ENCODE results near the gene UGT1A6.

Gene UGT1A6

DNA sequence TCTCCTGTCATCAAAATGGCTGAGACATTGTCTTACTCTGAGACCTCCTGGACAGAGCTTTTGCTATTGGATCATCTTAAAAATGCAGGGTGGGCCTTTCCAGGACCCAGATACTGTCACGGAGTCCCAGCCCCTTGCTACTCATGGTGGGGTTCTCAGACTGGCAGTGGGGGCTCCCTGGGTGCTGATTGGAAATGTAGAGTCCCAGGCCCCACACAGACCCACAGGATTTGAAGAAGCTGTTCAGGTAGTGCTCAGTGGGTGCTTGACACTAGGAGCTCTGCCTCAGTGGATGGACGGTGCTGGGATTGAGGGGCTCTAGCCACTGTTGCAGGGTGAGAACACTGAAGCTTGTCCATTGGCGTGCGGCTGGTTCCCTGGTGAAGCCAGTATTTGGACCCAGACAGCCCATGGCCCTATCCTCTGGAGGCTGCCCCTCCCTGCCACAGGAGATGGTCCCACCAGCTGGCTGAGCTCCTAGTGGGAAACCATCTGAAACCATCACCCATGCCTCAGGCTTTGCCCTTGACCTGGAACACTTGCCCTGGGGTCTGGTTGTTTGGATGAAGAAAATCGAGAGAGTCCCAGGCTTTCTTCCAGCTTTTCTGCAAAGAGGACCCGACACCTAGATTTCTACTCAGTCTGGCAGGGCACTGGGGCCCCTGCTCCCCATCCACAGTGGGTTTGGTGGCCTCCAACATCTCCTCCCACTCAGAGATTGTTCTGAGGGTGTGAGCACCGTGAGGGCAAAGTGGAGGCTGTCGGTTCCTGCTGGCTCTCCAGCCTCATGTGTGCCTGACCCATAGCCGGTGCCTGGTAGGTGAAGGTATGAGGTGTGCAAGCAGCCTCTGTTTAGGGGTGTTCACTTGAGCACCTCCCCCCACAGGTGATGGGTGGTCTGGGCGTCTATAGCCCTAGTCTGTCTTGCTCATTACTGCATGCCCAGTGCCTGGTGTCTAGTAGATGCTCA lies 115.6 kb downstream of the UGT1A6 start:
- Mint-ChIP-seq H3K4me1 (no peaks in the 10 kb centered on the region), H3K27ac (no peak overlapping the region), H3K4me3 (no peak overlapping the region), H3K9me3 (no peaks in the 10 kb centered on the region), H3K36me3 (no peaks in the 10 kb centered on the region), H3K27me3 (peaks cover 1% of the 10 kb centered on the region)

GRCh38 chr2:233810385-233810784 lies 117.7 kb downstream of the UGT1A6 start:
- Mint-ChIP-seq H3K9me3 (no peaks in the 10 kb centered on the region), H3K4me3 (no peak overlapping the region), H3K4me1 (no peaks in the 10 kb centered on the region), H3K27ac (no peak overlapping the region), H3K36me3 (no peaks in the 10 kb centered on the region), H3K27me3 (peaks cover 1% of the 10 kb centered on the region)

- H3K4me3 Mint-ChIP-seq, result no peak overlapping the region
- no peaks in the 10 kb centered on the region for H3K4me1 Mint-ChIP-seq
- no peaks in the 10 kb centered on the region for H3K36me3 Mint-ChIP-seq
- no peaks in the 10 kb centered on the region for H3K9me3 Mint-ChIP-seq
- no peak overlapping the region for H3K27ac Mint-ChIP-seq
- H3K27me3 Mint-ChIP-seq, result peaks cover 1% of the 10 kb centered on the region
These were observed 118.4 kb downstream of the UGT1A6 start for GRCh38 chr2:233811087-233811486.

- H3K27me3 Mint-ChIP-seq, result peaks cover 1% of the 10 kb centered on the region
- no peaks in the 10 kb centered on the region for H3K4me1 Mint-ChIP-seq
- no peak overlapping the region for H3K27ac Mint-ChIP-seq
- no peaks in the 10 kb centered on the region for H3K36me3 Mint-ChIP-seq
- H3K9me3 Mint-ChIP-seq, result no peaks in the 10 kb centered on the region
- no peak overlapping the region for H3K4me3 Mint-ChIP-seq
These were observed 119.0 kb downstream of the UGT1A6 start for GRCh38 chr2:233811732-233812131.

- Mint-ChIP-seq H3K36me3 (no peaks in the 10 kb centered on the region), H3K9me3 (no peaks in the 10 kb centered on the region), H3K4me1 (no peaks in the 10 kb centered on the region), H3K27ac (no peak overlapping the region), H3K27me3 (peaks cover 1% of the 10 kb centered on the region), H3K4me3 (no peak overlapping the region)
These were observed 120.8 kb downstream of the UGT1A6 start for GRCh38 chr2:233813236-233814055.

GRCh38 chr2:233814056-233814835 lies 121.6 kb downstream of the UGT1A6 start:
- no peaks in the 10 kb centered on the region for H3K9me3 Mint-ChIP-seq
- H3K27ac Mint-ChIP-seq, result no peak overlapping the region
- H3K4me3 Mint-ChIP-seq, result no peak overlapping the region
- H3K27me3 Mint-ChIP-seq, result peaks cover 1% of the 10 kb centered on the region
- no peaks in the 10 kb centered on the region for H3K36me3 Mint-ChIP-seq
- H3K4me1 Mint-ChIP-seq, result no peaks in the 10 kb centered on the region

DNA sequence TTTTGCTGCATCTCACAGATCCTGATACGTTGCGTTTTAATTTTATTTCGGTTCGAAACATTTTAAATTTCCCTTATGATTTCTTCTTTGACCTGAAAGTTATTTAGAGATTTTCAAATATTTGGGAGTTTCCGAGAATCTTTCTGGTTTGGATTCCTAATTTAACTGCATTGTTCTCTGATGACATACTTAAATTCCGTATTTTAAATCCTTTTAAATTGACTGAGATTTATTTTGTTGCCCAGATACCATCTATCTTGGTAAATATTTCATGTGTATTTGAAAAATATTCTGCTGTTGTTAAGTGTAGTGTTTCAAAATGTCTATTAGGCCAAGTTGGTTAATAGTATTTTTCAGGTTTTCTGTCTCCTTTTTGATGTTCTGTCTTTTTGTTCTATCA lies 123.2 kb downstream of the UGT1A6 start:
- H3K4me3 Mint-ChIP-seq, result no peak overlapping the region
- H3K27me3 Mint-ChIP-seq, result no peaks in the 10 kb centered on the region
- no peaks in the 10 kb centered on the region for H3K36me3 Mint-ChIP-seq
- H3K4me1 Mint-ChIP-seq, result no peaks in the 10 kb centered on the region
- no peaks in the 10 kb centered on the region for H3K9me3 Mint-ChIP-seq
- H3K27ac Mint-ChIP-seq, result no peak overlapping the region

- H3K27me3 Mint-ChIP-seq, result no peaks in the 10 kb centered on the region
- no peak overlapping the region for H3K27ac Mint-ChIP-seq
- H3K36me3 Mint-ChIP-seq, result no peaks in the 10 kb centered on the region
- H3K9me3 Mint-ChIP-seq, result no peaks in the 10 kb centered on the region
- H3K4me3 Mint-ChIP-seq, result no peak overlapping the region
- H3K4me1 Mint-ChIP-seq, result no peaks in the 10 kb centered on the region
These were observed 123.6 kb downstream of the UGT1A6 start for GRCh38 chr2:233816334-233816733.

- Mint-ChIP-seq H3K4me1 (no peaks in the 10 kb centered on the region), H3K36me3 (no peaks in the 10 kb centered on the region), H3K27me3 (no peaks in the 10 kb centered on the region), H3K9me3 (no peaks in the 10 kb centered on the region), H3K27ac (no peak overlapping the region), H3K4me3 (no peak overlapping the region)
These were observed 124.1 kb downstream of the UGT1A6 start for GRCh38 chr2:233816771-233817170.

DNA sequence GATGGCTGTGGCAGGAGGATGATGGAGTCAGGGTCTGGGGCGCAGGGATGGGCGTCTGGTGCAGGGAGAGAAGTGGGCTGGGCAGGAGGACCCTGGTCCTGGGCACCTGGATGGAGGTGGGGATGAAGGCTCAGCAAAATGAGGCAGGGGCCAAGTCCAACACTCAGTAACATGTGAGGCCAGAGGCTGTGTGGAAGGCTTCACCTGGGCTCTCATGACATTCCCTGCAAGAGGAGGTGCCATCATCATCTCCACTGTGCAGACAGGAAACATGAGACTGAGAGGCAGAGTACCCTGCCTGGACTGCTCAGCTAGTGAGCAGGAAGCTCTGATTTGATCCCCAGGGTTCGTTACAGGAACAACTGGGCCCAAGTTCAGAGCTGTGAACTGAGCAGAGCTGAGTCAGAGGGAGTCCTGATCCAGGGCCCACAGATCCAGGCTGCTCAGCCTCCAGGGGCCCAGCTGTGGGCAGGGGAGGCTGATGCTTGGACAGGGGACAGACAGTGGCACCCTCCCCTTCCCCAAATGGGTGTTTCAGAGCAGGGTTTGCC lies 124.7 kb downstream of the UGT1A6 start:
- Mint-ChIP-seq H3K9me3 (no peaks in the 10 kb centered on the region), H3K27ac (no peak overlapping the region)

GRCh38 chr2:233817995-233818638 lies 125.4 kb downstream of the UGT1A6 start:
- H3K4me1 Mint-ChIP-seq, result no peaks in the 10 kb centered on the region
- H3K27me3 Mint-ChIP-seq, result no peaks in the 10 kb centered on the region
- no peaks in the 10 kb centered on the region for H3K36me3 Mint-ChIP-seq
- no peak overlapping the region for H3K27ac Mint-ChIP-seq
- no peaks in the 10 kb centered on the region for H3K9me3 Mint-ChIP-seq
- H3K4me3 Mint-ChIP-seq, result no peak overlapping the region

More for the DNA sequence above, 124.7 kb downstream of the UGT1A6 start:
- no peaks in the 10 kb centered on the region for H3K27me3 Mint-ChIP-seq
- no peak overlapping the region for H3K4me3 Mint-ChIP-seq
- no peaks in the 10 kb centered on the region for H3K36me3 Mint-ChIP-seq
- H3K4me1 Mint-ChIP-seq, result no peaks in the 10 kb centered on the region

GRCh38 chr2:233818639-233819621 lies 126.2 kb downstream of the UGT1A6 start:
- no peak overlapping the region for H3K4me3 Mint-ChIP-seq
- H3K9me3 Mint-ChIP-seq, result no peaks in the 10 kb centered on the region
- no peaks in the 10 kb centered on the region for H3K4me1 Mint-ChIP-seq
- H3K27me3 Mint-ChIP-seq, result no peaks in the 10 kb centered on the region
- no peak overlapping the region for H3K27ac Mint-ChIP-seq
- H3K36me3 Mint-ChIP-seq, result no peaks in the 10 kb centered on the region

- Mint-ChIP-seq H3K4me3 (no peak overlapping the region), H3K27ac (no peak overlapping the region), H3K36me3 (no peaks in the 10 kb centered on the region), H3K4me1 (no peaks in the 10 kb centered on the region), H3K27me3 (no peaks in the 10 kb centered on the region), H3K9me3 (no peaks in the 10 kb centered on the region)
These were observed 127.4 kb downstream of the UGT1A6 start for GRCh38 chr2:233819884-233820773.

All from activated naive CD4-positive, alpha-beta T cell treated with anti-CD3 and anti-CD28 coated beads, Interleukin-2, amount 50 U/mL, for 24 hours (primary cell).